ENCODE data around the gene PITPNM3.

- TF ChIP-seq CTCF (IDR thresholded peaks at IDR 0.05) (no peak), POLR2A (IDR thresholded peaks at IDR 0.05) (no peak)
These were observed 118.9 kb downstream of the PITPNM3 start for GRCh38 chr17:6437466-6437865.
